ENCODE results near the gene UTS2B.

Gene UTS2B

GRCh38 chr3:191329654-191330529, at the start of gene UTS2B:
UTS2B (minus strand) TSS chr3:191330526; CDS start chr3:191282189, 48,337 bp downstream.
- peak; percentile 19 for DNase-seq

GRCh38 chr3:191380001-191380400, 49.7 kb upstream of the UTS2B start:
- DNase-seq = no peak

GRCh38 chr3:191379446-191379845, 49.1 kb upstream of the UTS2B start:
- DNase-seq = no peak

- no peak for DNase-seq
Measured at GRCh38 chr3:191378142-191378812, 48.0 kb upstream of the UTS2B start.

- DNase-seq = no peak
Measured at GRCh38 chr3:191376516-191377141, 46.3 kb upstream of the UTS2B start.

- no peak for DNase-seq
Measured at GRCh38 chr3:191373327-191373726, 43.0 kb upstream of the UTS2B start.

- no peak for DNase-seq
Measured at GRCh38 chr3:191372122-191372521, 41.8 kb upstream of the UTS2B start.

GRCh38 chr3:191369616-191370010, 39.3 kb upstream of the UTS2B start:
- no peak for DNase-seq

- DNase-seq = no peak
Measured at GRCh38 chr3:191368755-191369615, 38.7 kb upstream of the UTS2B start.

GRCh38 chr3:191366675-191367074, 36.3 kb upstream of the UTS2B start:
- DNase-seq = no peak

- no peak for DNase-seq
Measured at GRCh38 chr3:191363221-191363620, 32.9 kb upstream of the UTS2B start.

- no peak for DNase-seq
Measured at GRCh38 chr3:191362524-191363090, 32.3 kb upstream of the UTS2B start.

- no peak for DNase-seq
Measured at GRCh38 chr3:191362037-191362436, 31.7 kb upstream of the UTS2B start.

GRCh38 chr3:191361456-191361855, 31.1 kb upstream of the UTS2B start:
- DNase-seq = no peak

- DNase-seq = no peak
Measured at GRCh38 chr3:191360620-191361019, 30.3 kb upstream of the UTS2B start.

- no peak for DNase-seq
Measured at GRCh38 chr3:191358929-191359328, 28.6 kb upstream of the UTS2B start.

- DNase-seq = no peak
Measured at GRCh38 chr3:191357909-191358308, 27.6 kb upstream of the UTS2B start.

GRCh38 chr3:191356631-191357439, 26.5 kb upstream of the UTS2B start:
- DNase-seq = no peak

GRCh38 chr3:191355406-191355805, 25.1 kb upstream of the UTS2B start:
- DNase-seq = no peak

- DNase-seq = no peak
Measured at GRCh38 chr3:191353022-191353777, 22.9 kb upstream of the UTS2B start.

GRCh38 chr3:191352014-191352413, 21.7 kb upstream of the UTS2B start:
- DNase-seq = no peak

All from GOT3 (cell line).